ENCODE results near the gene ENDOU.

DNA sequence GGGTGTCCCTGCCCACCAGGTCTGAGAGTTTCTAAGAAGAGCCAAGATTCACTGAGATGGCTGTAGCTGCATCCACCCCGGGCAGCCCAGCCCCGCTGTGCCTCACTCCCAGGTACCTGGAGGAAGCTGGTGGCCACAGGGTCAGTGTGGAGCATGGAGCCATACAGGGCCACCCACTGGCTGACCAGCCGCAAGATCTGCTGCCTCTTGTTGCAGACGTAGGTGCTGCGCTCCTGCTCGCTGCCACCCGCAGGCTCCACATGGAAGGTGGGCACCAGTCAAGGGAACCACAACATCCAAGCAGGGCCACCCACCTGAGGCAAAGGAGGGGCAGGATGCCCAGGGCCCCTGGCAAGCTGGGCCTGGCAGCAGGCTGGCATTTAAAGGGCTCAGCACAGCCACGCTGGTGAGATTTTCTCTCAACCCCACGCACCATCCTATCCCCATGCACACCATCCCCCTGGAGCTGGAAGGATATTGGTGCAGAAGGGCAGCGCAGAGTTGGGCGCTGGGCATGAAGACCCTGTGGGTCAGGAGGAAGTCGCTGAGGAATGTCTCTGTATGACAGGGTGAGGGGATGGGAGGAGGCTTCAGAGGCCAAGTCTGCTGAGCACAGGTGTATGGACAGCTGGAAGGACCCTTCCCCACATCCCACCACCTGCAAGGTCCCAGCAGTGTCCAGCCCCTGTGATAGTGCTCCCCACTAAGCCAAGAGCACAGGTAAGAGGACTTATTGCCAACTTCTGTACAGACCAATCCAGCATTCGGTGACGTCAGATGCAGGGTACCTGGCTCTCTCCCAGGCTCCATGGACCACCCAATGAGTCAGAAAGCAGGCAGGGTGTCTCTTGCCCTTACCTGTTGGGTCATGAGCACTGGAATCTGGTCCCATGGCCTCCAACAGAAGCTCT lies 22.6 kb upstream of the ENDOU start:
- no peak for TF ChIP-seq CTCF (IDR thresholded peaks at IDR 0.05; ENCODE audit: extremely low read depth in 1 of 2, insufficient read depth in 1 of 2, low read depth in 1 of 2, low read length in 2 of 2)
- TF ChIP-seq POLR2A (IDR thresholded peaks at IDR 0.05; ENCODE audit: low read depth, low read length), result no peak

All from endothelial cell of umbilical vein (primary cell).